ENCODE measurements around the gene IL20.

DNA sequence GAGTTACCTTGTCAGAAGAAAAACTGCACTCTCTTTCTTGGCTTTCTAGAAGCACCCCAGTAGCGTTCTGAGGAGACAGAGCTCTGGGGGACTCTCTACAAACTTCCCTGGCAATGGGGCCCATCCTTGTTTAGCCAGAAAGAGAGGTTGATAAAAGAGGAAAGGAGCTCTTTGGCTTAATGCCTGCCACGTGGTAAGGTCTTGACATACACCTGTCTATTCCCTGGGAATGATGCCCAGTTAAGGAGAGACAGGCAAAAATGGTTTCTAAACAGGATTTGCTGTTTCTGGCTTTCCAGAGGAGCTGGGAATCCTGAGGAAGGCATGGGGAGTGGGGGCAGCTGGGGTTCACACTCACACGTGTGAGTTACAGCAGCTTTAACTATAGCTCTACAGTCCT, 30.2 kb upstream of the IL20 start:
- TF ChIP-seq, protein P1, sequence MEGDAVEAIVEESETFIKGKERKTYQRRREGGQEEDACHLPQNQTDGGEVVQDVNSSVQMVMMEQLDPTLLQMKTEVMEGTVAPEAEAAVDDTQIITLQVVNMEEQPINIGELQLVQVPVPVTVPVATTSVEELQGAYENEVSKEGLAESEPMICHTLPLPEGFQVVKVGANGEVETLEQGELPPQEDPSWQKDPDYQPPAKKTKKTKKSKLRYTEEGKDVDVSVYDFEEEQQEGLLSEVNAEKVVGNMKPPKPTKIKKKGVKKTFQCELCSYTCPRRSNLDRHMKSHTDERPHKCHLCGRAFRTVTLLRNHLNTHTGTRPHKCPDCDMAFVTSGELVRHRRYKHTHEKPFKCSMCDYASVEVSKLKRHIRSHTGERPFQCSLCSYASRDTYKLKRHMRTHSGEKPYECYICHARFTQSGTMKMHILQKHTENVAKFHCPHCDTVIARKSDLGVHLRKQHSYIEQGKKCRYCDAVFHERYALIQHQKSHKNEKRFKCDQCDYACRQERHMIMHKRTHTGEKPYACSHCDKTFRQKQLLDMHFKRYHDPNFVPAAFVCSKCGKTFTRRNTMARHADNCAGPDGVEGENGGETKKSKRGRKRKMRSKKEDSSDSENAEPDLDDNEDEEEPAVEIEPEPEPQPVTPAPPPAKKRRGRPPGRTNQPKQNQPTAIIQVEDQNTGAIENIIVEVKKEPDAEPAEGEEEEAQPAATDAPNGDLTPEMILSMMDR (IDR thresholded peaks at IDR 0.05; ENCODE audit: low read length): no peak
- TF ChIP-seq EZH2 (optimal IDR thresholded peaks at IDR 0.05; ENCODE audit: low read depth, low read length) (no peak), EZH2phosphoT487 (IDR thresholded peaks at IDR 0.05; ENCODE audit: low read length) (no peak)

All from MM.1S (cell line).